Prostate gland (tissue), 2 donors: ENCODE data around the gene CERS6. TPM values are rescaled to one million over a fixed set of nuclear protein-coding genes. Genes with fewer than 3 reads are reported as not detected.

ENCODE experiments used
- DNase-seq: peaks from one replicate; pipeline ENCODE4 v3.0.0-alpha.2; 2019; ENCODE audit warnings: low spot score
- H3K27ac ChIP-seq, 2 donors: fragments of 200-600 bp; sonication (generic); 2 replicates each; pipeline ENCODE4 v1.5.1; 2017 to 2019
- H3K27me3 ChIP-seq: fragments of 200-600 bp; sonication (generic); replicated peaks from 2 replicates; pipeline ENCODE4 v1.5.1; 2019; ENCODE audit not compliant: insufficient read depth
- H3K36me3 ChIP-seq, 2 donors: fragments of 200-600 bp; sonication (generic); 1 replicate in 1 of 2; 2 replicates in 1 of 2; pipeline versions ENCODE4 v1.5.1 to v1.8.1; 2017 to 2019
- H3K4me1 ChIP-seq: fragments of 200-600 bp; sonication (generic); replicated peaks from 2 replicates; pipeline ENCODE4 v1.5.1; 2019
- H3K4me3 ChIP-seq, 2 donors: fragments of 200-600 bp; sonication (generic); 2 replicates each; pipeline ENCODE4 v1.5.1; 2017 to 2019
- H3K9me3 ChIP-seq: fragments of 200-600 bp; sonication (generic); 2 replicates; pipeline ENCODE4 v1.5.1; 2017
- CTCF ChIP-seq, 4 experiments: fragments of 200-600 bp in 2 of 4; fragments of 450-650 bp in 2 of 4; sonication (generic) in 2 of 4; IDR thresholded peaks; 1 replicate in 3 of 4; 2 replicates in 1 of 4; pipeline ENCODE4 v1.5.1; 2016 to 2019; ENCODE audit warnings: antibody characterized with exemption in 4 of 4, mild to moderate bottlenecking in 2 of 4, moderate library complexity in 2 of 4
- POLR2A ChIP-seq: fragments of 450-650 bp; IDR thresholded peaks from one replicate; pipeline ENCODE4 v1.6.1; 2016; ENCODE audit warnings: antibody characterized with exemption, mild to moderate bottlenecking
- POLR2AphosphoS5 ChIP-seq: sonication (generic); formaldehyde crosslinking; IDR thresholded peaks from one replicate; pipeline ENCODE4 v1.6.1; 2017; ENCODE audit warnings: antibody characterized with exemption
- WGBS: methylation state at CpG from one replicate; pipeline ENCODE4 v1.1.5; 2018; 5-methylcytosine and 5-hydroxymethylcytosine counted together
- intact Hi-C: fragments of 100-400 bp; cut with DNase I; formaldehyde crosslinking; loops from one replicate; pipeline ENCODE4 v1.14.2; 2022
- total RNA-seq, 2 donors: library from RNA; depleted of rRNA; stranded (reverse); fragments of >200 nt; gene quantifications; one replicate each; pipeline ENCODE4 v1.1.0, GENCODE V29; 2016

Gene CERS6
- total RNA-seq, 2 donors from 2014 or later, result 30.1 to 67.8 TPM

GRCh38 chr2:168441214-168441872 lies 14.7 kb upstream of the CERS6 start:
- intact Hi-C loops, result no loop called here
- no peak overlapping the region for H3K4me3 ChIP-seq
- H3K36me3 ChIP-seq, result no peaks in the 10 kb centered on the region
- TF ChIP-seq CTCF (IDR thresholded peaks at IDR 0.05) (no peak), POLR2AphosphoS5 (no peak)
- WGBS, result 91% methylated on average over 6 of the region's 6 CpGs
- H3K4me1 ChIP-seq, result no peaks in the 10 kb centered on the region
- no peak overlapping the region for H3K27ac ChIP-seq
- H3K27me3 ChIP-seq, result no peaks in the 10 kb centered on the region
- H3K9me3 ChIP-seq, result no peaks in the 10 kb centered on the region
- DNase-seq, result no peak

- H3K4me3 ChIP-seq, result no peak overlapping the region
- no peaks in the 10 kb centered on the region for H3K27me3 ChIP-seq
- intact Hi-C loops, result no loop called here
- no peaks in the 10 kb centered on the region for H3K4me1 ChIP-seq
- no peak for DNase-seq
- no peak overlapping the region for H3K27ac ChIP-seq
- H3K36me3 ChIP-seq, result no peaks in the 10 kb centered on the region
- TF ChIP-seq CTCF (IDR thresholded peaks at IDR 0.05) (no peak), POLR2AphosphoS5 (no peak), POLR2A (no peak)
- no peaks in the 10 kb centered on the region for H3K9me3 ChIP-seq
Measured at GRCh38 chr2:168443818-168444217, 12.3 kb upstream of the CERS6 start.

GRCh38 chr2:168445960-168446359 lies 10.1 kb upstream of the CERS6 start:
- H3K4me3 ChIP-seq, result no peak overlapping the region
- no peaks in the 10 kb centered on the region for H3K27me3 ChIP-seq
- TF ChIP-seq POLR2AphosphoS5 (no peak), POLR2A (no peak), CTCF (IDR thresholded peaks at IDR 0.05) (no peak)
- DNase-seq, result no peak
- no peak overlapping the region for H3K27ac ChIP-seq
- no peaks in the 10 kb centered on the region for H3K36me3 ChIP-seq
- WGBS, result 97% methylated on average over 2 of the region's 2 CpGs
- H3K9me3 ChIP-seq, result no peaks in the 10 kb centered on the region
- intact Hi-C loops, result no loop called here
- H3K4me1 ChIP-seq, result no peaks in the 10 kb centered on the region

- TF ChIP-seq POLR2AphosphoS5 (no peak), CTCF (IDR thresholded peaks at IDR 0.05) (no peak)
- Histone ChIP-seq H3K27me3 (no peaks in the 10 kb centered on the region), H3K4me3 (no peak overlapping the region), H3K9me3 (no peaks in the 10 kb centered on the region), H3K36me3 (no peaks in the 10 kb centered on the region), H3K27ac (no peak overlapping the region), H3K4me1 (no peaks in the 10 kb centered on the region)
- DNase-seq, result no peak
- intact Hi-C loops, result no loop called here
Measured at GRCh38 chr2:168448980-168449379, 7.1 kb upstream of the CERS6 start.

GRCh38 chr2:168449419-168449818 lies 6.7 kb upstream of the CERS6 start:
- 59% methylated on average over 3 of the region's 3 CpGs for WGBS
- H3K4me3 ChIP-seq, result no peak overlapping the region
- no peak for DNase-seq
- no peaks in the 10 kb centered on the region for H3K9me3 ChIP-seq
- no peaks in the 10 kb centered on the region for H3K36me3 ChIP-seq
- H3K4me1 ChIP-seq, result no peaks in the 10 kb centered on the region
- no peak overlapping the region for H3K27ac ChIP-seq
- intact Hi-C loops, result no loop called here
- no peak for TF ChIP-seq POLR2A
- no peak for TF ChIP-seq POLR2AphosphoS5
- TF ChIP-seq CTCF (IDR thresholded peaks at IDR 0.05), result no peak
- no peaks in the 10 kb centered on the region for H3K27me3 ChIP-seq
